Activated T-cell treated with anti-CD3 and anti-CD28 coated beads for 48 hours (primary cell): ENCODE results near the gene SLC16A4.

Source experiments
- DNase-seq: peaks from one replicate; pipeline ENCODE4 v3.0.0-alpha.2; 2020; ENCODE audit warnings: low read depth

The SLC16A4 gene

GRCh38 chr1:110326826-110327225 is 64.0 kb downstream of the SLC16A4 start:
- no peak for DNase-seq

GRCh38 chr1:110324667-110325066 is 66.2 kb downstream of the SLC16A4 start:
- no peak for DNase-seq

GRCh38 chr1:110321846-110322245 is 69.0 kb downstream of the SLC16A4 start:
- DNase-seq = no peak

GRCh38 chr1:110321045-110321444 is 69.8 kb downstream of the SLC16A4 start:
- DNase-seq = no peak

GRCh38 chr1:110320168-110320518 is 70.7 kb downstream of the SLC16A4 start:
- DNase-seq = no peak

GRCh38 chr1:110319332-110320167 is 71.3 kb downstream of the SLC16A4 start:
- no peak for DNase-seq

- DNase-seq = no peak
Measured at GRCh38 chr1:110318046-110318445, 72.8 kb downstream of the SLC16A4 start.

GRCh38 chr1:110316735-110317134 is 74.1 kb downstream of the SLC16A4 start:
- DNase-seq = no peak
